Astrocyte (in vitro differentiated cells and primary cell): ENCODE results near the gene WDR45B.

Source experiments
- EZH2 ChIP-seq: IDR thresholded peaks from 2 replicates; pipeline ENCODE4 v1.6.1; 2012; ENCODE audit warnings: mild to moderate bottlenecking, low read length, inconsistent platforms; ENCODE audit not compliant: insufficient read depth
- TF ChIP-seq, protein P1 (sequence below): IDR thresholded peaks from 2 replicates; pipeline ENCODE4 v1.5.1; 2011; ENCODE audit warnings: low read depth, mild to moderate bottlenecking, inconsistent platforms, low read length, moderate library complexity; ENCODE audit not compliant: insufficient read depth

DNA sequence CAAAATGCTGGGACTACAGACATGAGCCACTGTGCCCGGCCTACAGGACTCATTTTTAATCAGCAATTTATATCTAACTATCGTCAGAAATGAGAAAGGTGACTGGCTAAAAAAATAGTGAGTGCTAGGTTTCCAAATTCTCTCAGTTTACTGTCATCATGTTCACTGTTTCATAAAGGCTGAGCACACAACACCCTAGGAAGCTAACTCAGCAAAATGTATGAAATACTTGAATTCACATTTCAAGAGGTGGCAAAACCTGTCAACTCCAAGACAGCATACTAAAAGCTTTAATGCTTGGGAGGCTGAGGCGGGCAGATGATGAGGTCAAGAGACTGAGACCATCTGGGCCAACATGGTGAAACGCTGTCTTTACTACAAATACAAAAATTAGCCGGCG lies 16.7 kb downstream of the WDR45B start:
- TF ChIP-seq, protein P1, sequence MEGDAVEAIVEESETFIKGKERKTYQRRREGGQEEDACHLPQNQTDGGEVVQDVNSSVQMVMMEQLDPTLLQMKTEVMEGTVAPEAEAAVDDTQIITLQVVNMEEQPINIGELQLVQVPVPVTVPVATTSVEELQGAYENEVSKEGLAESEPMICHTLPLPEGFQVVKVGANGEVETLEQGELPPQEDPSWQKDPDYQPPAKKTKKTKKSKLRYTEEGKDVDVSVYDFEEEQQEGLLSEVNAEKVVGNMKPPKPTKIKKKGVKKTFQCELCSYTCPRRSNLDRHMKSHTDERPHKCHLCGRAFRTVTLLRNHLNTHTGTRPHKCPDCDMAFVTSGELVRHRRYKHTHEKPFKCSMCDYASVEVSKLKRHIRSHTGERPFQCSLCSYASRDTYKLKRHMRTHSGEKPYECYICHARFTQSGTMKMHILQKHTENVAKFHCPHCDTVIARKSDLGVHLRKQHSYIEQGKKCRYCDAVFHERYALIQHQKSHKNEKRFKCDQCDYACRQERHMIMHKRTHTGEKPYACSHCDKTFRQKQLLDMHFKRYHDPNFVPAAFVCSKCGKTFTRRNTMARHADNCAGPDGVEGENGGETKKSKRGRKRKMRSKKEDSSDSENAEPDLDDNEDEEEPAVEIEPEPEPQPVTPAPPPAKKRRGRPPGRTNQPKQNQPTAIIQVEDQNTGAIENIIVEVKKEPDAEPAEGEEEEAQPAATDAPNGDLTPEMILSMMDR, result no peak
- TF ChIP-seq EZH2, result no peak
